AG10803 (cell line): ENCODE measurements around the gene SORL1-AS1.

ENCODE experiments used
- DNase-seq: peaks from one replicate; pipeline ENCODE4 v3.0.0; 2010; ENCODE audit warnings: low read depth
- H3K4me3 ChIP-seq: 2 replicates; pipeline ENCODE4 v1.5.1; 2011; ENCODE audit warnings: mild to moderate bottlenecking, low read length, control low read depth
- CTCF ChIP-seq: conservative IDR thresholded peaks from 2 replicates; pipeline ENCODE4 v1.5.1; 2011; ENCODE audit warnings: mild to moderate bottlenecking, low read length, control low read depth, inconsistent platforms

Gene SORL1-AS1

GRCh38 chr11:121452609-121453150 is at the start of gene SORL1-AS1:
Gene SORL1-AS1 (minus strand): TSS chr11:121452967.
- H3K4me3 ChIP-seq, result peak within 1 kb of the TSS; percentile 56
- no peak for TF ChIP-seq CTCF
- DNase-seq, result no peak

GRCh38 chr11:121500717-121501116 is 48.0 kb upstream of the SORL1-AS1 start:
- TF ChIP-seq CTCF, result no peak
- H3K4me3 ChIP-seq, result no peak overlapping the region
- DNase-seq, result no peak

GRCh38 chr11:121500275-121500674 is 47.5 kb upstream of the SORL1-AS1 start:
- no peak for TF ChIP-seq CTCF
- no peak overlapping the region for H3K4me3 ChIP-seq
- DNase-seq, result no peak

GRCh38 chr11:121499405-121499804 is 46.6 kb upstream of the SORL1-AS1 start:
- no peak for DNase-seq
- TF ChIP-seq CTCF, result no peak
- H3K4me3 ChIP-seq, result no peak overlapping the region

GRCh38 chr11:121497176-121497998 is 44.6 kb upstream of the SORL1-AS1 start:
- no peak overlapping the region for H3K4me3 ChIP-seq
- no peak for TF ChIP-seq CTCF
- no peak for DNase-seq

- DNase-seq, result no peak
- TF ChIP-seq CTCF, result no peak
- no peak overlapping the region for H3K4me3 ChIP-seq
Measured at GRCh38 chr11:121494355-121495099, 41.8 kb upstream of the SORL1-AS1 start.
